Right lobe of liver (tissue), 4 donors: ENCODE results near the gene MPHOSPH10.
"Not testable (repeated sequence)": the region's sequence is repeated elsewhere in the genome, so short reads cannot be mapped to it uniquely, and the experiment has no call there.

Experiments
- CTCF ChIP-seq, 4 donors: fragments of 200-600 bp in 3 of 4; fragments of 450-650 bp in 1 of 4; IDR thresholded peaks; one replicate each; pipeline versions ENCODE4 v1.5.1 to v1.8.0; 2016 to 2022; ENCODE audit warnings: antibody characterized with exemption in 4 of 4, mild to moderate bottlenecking in 2 of 4
- POLR2A ChIP-seq: fragments of 450-650 bp; IDR thresholded peaks from one replicate; pipeline ENCODE4 v1.6.1; 2017; ENCODE audit warnings: antibody characterized with exemption, mild to moderate bottlenecking
- donor health status: DM: no; HTN: no; CAD: no.
- donor health status: DM: no; HTN: no; CAD: no.
- donor health status: DM: no; HTN: yes; CAD: no.

- TF ChIP-seq CTCF (IDR thresholded peaks at IDR 0.05); POLR2A: not testable (repeated sequence)
Measured at GRCh38 chr2:71092491-71093260, 37.8 kb upstream of the MPHOSPH10 start.
